CD14-positive monocyte (primary cell): ENCODE results near the gene CD44. TPM values are rescaled to one million over a fixed set of nuclear protein-coding genes. Genes with fewer than 3 reads are reported as not detected.

ENCODE experiments used
- DNase-seq, 3 donors: peaks; one replicate each; pipeline ENCODE4 v3.0.0-alpha.2; 2011 to 2022
- H2AFZ ChIP-seq: 2 replicates; pipeline ENCODE4 v1.6.0; 2012; ENCODE audit warnings: mild to moderate bottlenecking, low read depth, low read length, inconsistent platforms; ENCODE audit not compliant: insufficient read depth, poor library complexity, severe bottlenecking
- H3K27ac ChIP-seq, 2 donors: 1 replicate in 1 of 2; 2 replicates in 1 of 2; pipeline ENCODE4 v1.5.1; 2012 to 2013; ENCODE audit warnings: low read length in 2 of 2, control low read depth in 1 of 2, inconsistent platforms in 1 of 2, low read depth in 1 of 2, mild to moderate bottlenecking in 1 of 2
- H3K27me3 ChIP-seq, 2 donors: one replicate each; pipeline versions ENCODE4 v1.6.0 to v1.6.1; 2011 to 2013; ENCODE audit warnings: low read length in 2 of 2; ENCODE audit not compliant: control insufficient read depth in 2 of 2, insufficient read depth in 2 of 2
- H3K36me3 ChIP-seq, 2 donors: replicated peaks in 1 of 2; 1 replicate in 1 of 2; 2 replicates in 1 of 2; pipeline versions ENCODE4 v1.5.1 to v1.6.1; 2012 to 2013; ENCODE audit warnings: low read length in 2 of 2, control low read depth in 1 of 2, inconsistent platforms in 1 of 2, mild to moderate bottlenecking in 1 of 2; ENCODE audit not compliant: insufficient read depth in 2 of 2, control insufficient read depth in 1 of 2
- H3K4me1 ChIP-seq, 2 donors: 1 replicate in 1 of 2; 2 replicates in 1 of 2; pipeline versions ENCODE4 v1.5.1 to v1.6.1; 2012 to 2013; ENCODE audit warnings: low read length in 2 of 2, control low read depth in 1 of 2, inconsistent platforms in 1 of 2, mild to moderate bottlenecking in 1 of 2, moderate library complexity in 1 of 2; ENCODE audit not compliant: insufficient read depth in 2 of 2, control insufficient read depth in 1 of 2
- H3K4me2 ChIP-seq: replicated peaks from 2 replicates; pipeline ENCODE3; 2012; ENCODE audit warnings: low read length, moderate library complexity, mild to moderate bottlenecking; ENCODE audit not compliant: poor library complexity, severe bottlenecking; ENCODE audit errors: extremely low read depth
- H3K4me3 ChIP-seq, 3 experiments: fragments of 200-600 bp in 1 of 3; sonication (generic) in 1 of 3; replicated peaks in 1 of 3; 1 replicate in 2 of 3; 2 replicates in 1 of 3; pipeline ENCODE4 v1.5.1; 2011 to 2013; ENCODE audit warnings: low read length in 3 of 3, mild to moderate bottlenecking in 3 of 3, control low read depth in 2 of 3, low read depth in 2 of 3, inconsistent platforms in 1 of 3, moderate library complexity in 1 of 3
- H3K79me2 ChIP-seq: 2 replicates; pipeline ENCODE4 v1.6.0; 2012; ENCODE audit warnings: mild to moderate bottlenecking, control low read depth, inconsistent platforms, low read length, moderate library complexity; ENCODE audit not compliant: insufficient read depth
- H3K9ac ChIP-seq: 2 replicates; pipeline ENCODE4 v1.6.0; 2017; ENCODE audit warnings: low read length, mild to moderate bottlenecking; ENCODE audit not compliant: insufficient read depth, poor library complexity, severe bottlenecking
- H3K9me3 ChIP-seq, 2 donors: replicated peaks in 1 of 2; 1 replicate in 1 of 2; 2 replicates in 1 of 2; pipeline versions ENCODE4 v1.5.1 to v1.6.1; 2012 to 2013; ENCODE audit warnings: low read length in 2 of 2, control low read depth in 1 of 2; ENCODE audit not compliant: control insufficient read depth in 1 of 2, insufficient read depth in 1 of 2
- H4K20me1 ChIP-seq: 2 replicates; pipeline ENCODE4 v1.6.0; 2012; ENCODE audit warnings: mild to moderate bottlenecking, low read length, control low read depth, moderate library complexity; ENCODE audit not compliant: insufficient read depth
- H3K27ac Mint-ChIP-seq, 7 donors: one replicate each; pipeline ENCODE4 v1.8.0; 2020; ENCODE audit warnings: mild to moderate bottlenecking in 7 of 7, mixed read lengths in 7 of 7, moderate library complexity in 6 of 7, inconsistent platforms in 2 of 7
- H3K27me3 Mint-ChIP-seq, 3 donors: one replicate each; pipeline ENCODE4 v1.8.0; 2021 to 2022; ENCODE audit warnings: low read depth in 3 of 3, mild to moderate bottlenecking in 3 of 3, mixed read lengths in 3 of 3, moderate library complexity in 3 of 3, inconsistent platforms in 1 of 3
- H3K36me3 Mint-ChIP-seq, 2 donors: one replicate each; pipeline ENCODE4 v1.8.0; 2020; ENCODE audit warnings: mixed read lengths in 2 of 2, inconsistent platforms in 1 of 2, mild to moderate bottlenecking in 1 of 2
- H3K4me1 Mint-ChIP-seq: one replicate; pipeline ENCODE4 v1.8.0; 2020; ENCODE audit warnings: mild to moderate bottlenecking, mixed read lengths
- H3K4me3 Mint-ChIP-seq, 2 donors: one replicate each; pipeline ENCODE4 v1.8.0; 2020; ENCODE audit warnings: mild to moderate bottlenecking in 2 of 2, mixed read lengths in 2 of 2, moderate library complexity in 1 of 2
- H3K9me3 Mint-ChIP-seq, 7 donors: one replicate each; pipeline ENCODE4 v1.8.0; 2020 to 2022; ENCODE audit warnings: mixed read lengths in 7 of 7, mild to moderate bottlenecking in 6 of 7, moderate library complexity in 6 of 7, inconsistent platforms in 2 of 7
- CTCF ChIP-seq: fragments of 200-600 bp; IDR thresholded peaks from one replicate; pipeline ENCODE4 v1.8.0; 2022; ENCODE audit warnings: antibody characterized with exemption, mild to moderate bottlenecking
- WGBS: methylation state at CpG from one replicate; pipeline ENCODE4 v1.1.5; 2013; ENCODE audit warnings: missing lambda C conversion rate; ENCODE audit not compliant: insufficient coverage; 5-methylcytosine and 5-hydroxymethylcytosine counted together
- intact Hi-C, 2 donors: fragments of 100-400 bp; cut with micrococcal nuclease; formaldehyde crosslinking; loops; one replicate each; pipeline versions ENCODE4 v1.15.0 to v1.15.1; 2023
- polyA plus RNA-seq, 3 donors: library from polyadenylated mRNA; depleted of rRNA in 1 of 3; unstranded in 2 of 3; stranded (reverse) in 1 of 3; fragments of 300-500 nt in 2 of 3; fragments of >200 nt in 1 of 3; fragmentation: Illumina TruSeq in 2 of 3; gene quantifications; 1 replicate in 2 of 3; 2 replicates in 1 of 3; pipeline ENCODE4 v1.2.3, GENCODE V29; 2012 to 2021

Gene CD44
- polyA plus RNA-seq, 3 donors, result 415 to 866 (median 531) TPM

GRCh38 chr11:35236667-35237003, 97.7 kb downstream of the CD44 start:
- no peaks in the 10 kb centered on the region for H4K20me1 ChIP-seq
- Mint-ChIP-seq H3K9me3 (peaks cover 0 to 7% (median 2%) of the 10 kb centered on the region in 7 donors), H3K4me3 (peak overlapping the region in 1 of 2 donors; percentile 39), H3K27ac (peak overlapping the region; percentile 69 to 88 (median 84)), H3K27me3 (peaks cover 0 to 3% (median 0%) of the 10 kb centered on the region in 3 donors), H3K4me1 (peaks cover 48% of the 10 kb centered on the region), H3K36me3 (peaks cover 4 to 11% of the 10 kb centered on the region in 2 donors)
- peak overlapping the region in 1 of 2 donors; percentile 37 for H3K27ac ChIP-seq
- peaks cover 36 to 45% of the 10 kb centered on the region in 2 donors for H3K4me1 ChIP-seq
- 20% methylated on average over 1 of the region's 5 CpGs for WGBS
- H3K4me3 ChIP-seq, result peak overlapping the region in 1 of 3 experiments; percentile 23
- DNase-seq, result peak; percentile 24 to 82 (median 75)
- no peak overlapping the region for H2AFZ ChIP-seq
- no peak overlapping the region for H3K9ac ChIP-seq
- peaks cover 1 to 12% of the 10 kb centered on the region in 2 donors for H3K36me3 ChIP-seq
- no peaks in the 10 kb centered on the region for H3K79me2 ChIP-seq
- H3K27me3 ChIP-seq, result no peaks in the 10 kb centered on the region
- H3K4me2 ChIP-seq, result peak overlapping the region; percentile 19
- no peak for TF ChIP-seq CTCF
- no peaks in the 10 kb centered on the region for H3K9me3 ChIP-seq
- intact Hi-C loops, result loop anchor here in 1 of 2 donors (5.0 kb wide), 1 partner anchor 66 kb away; no protein-coding TSS in a partner anchor

DNA sequence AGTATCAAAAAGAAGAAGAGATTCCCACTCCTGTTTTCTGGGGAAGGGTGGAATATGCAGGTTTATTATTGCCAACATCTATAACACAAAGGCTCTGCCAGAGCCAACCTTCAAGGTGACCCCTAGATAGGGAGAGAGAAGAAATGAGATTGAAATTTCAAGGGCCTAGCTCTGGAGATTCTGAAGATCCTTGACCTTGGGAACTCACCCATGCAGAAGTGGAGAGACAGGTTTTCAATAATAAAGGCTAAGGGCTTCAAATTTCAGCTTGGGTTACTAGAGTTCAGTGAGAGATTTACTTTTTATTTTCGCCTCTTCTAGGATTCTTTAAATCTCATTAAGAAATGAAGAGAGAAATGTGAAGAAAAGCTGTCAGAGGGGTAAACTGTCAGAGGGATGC, 98.4 kb downstream of the CD44 start:
- no peak for DNase-seq
- H3K27me3 ChIP-seq, result no peaks in the 10 kb centered on the region
- H3K4me2 ChIP-seq, result no peak overlapping the region
- no peak overlapping the region for H3K27ac ChIP-seq
- peaks cover 2 to 5% of the 10 kb centered on the region in 2 donors for H3K36me3 Mint-ChIP-seq
- H3K9me3 ChIP-seq, result no peaks in the 10 kb centered on the region
- H3K27ac Mint-ChIP-seq, result peak overlapping the region in 2 of 7 donors; percentile 28 to 85
- H3K79me2 ChIP-seq, result no peaks in the 10 kb centered on the region
- peaks cover 48% of the 10 kb centered on the region for H3K4me1 Mint-ChIP-seq
- intact Hi-C loops, result loop anchor here in 1 of 2 donors (5.0 kb wide), 1 partner anchor 65 kb away; no protein-coding TSS in a partner anchor
- H3K36me3 ChIP-seq, result peaks cover 0 to 5% of the 10 kb centered on the region in 2 donors
- no peak overlapping the region for H3K4me3 ChIP-seq
- TF ChIP-seq CTCF, result no peak
- WGBS, result 100% methylated on average over 1 of the region's 1 CpG
- H3K4me1 ChIP-seq, result peaks cover 36 to 45% of the 10 kb centered on the region in 2 donors
- peaks cover 0 to 3% (median 0%) of the 10 kb centered on the region in 3 donors for H3K27me3 Mint-ChIP-seq
- no peaks in the 10 kb centered on the region for H4K20me1 ChIP-seq
- no peak overlapping the region for H2AFZ ChIP-seq
- H3K4me3 Mint-ChIP-seq, result no peak overlapping the region
- H3K9ac ChIP-seq, result no peak overlapping the region
- peaks cover 0 to 7% (median 2%) of the 10 kb centered on the region in 7 donors for H3K9me3 Mint-ChIP-seq
